Renal cortex interstitium (tissue), 11 donors: Measurements from ENCODE around the gene CACNA2D1. TPM values are rescaled to one million over a fixed set of nuclear protein-coding genes. Genes with fewer than 3 reads are reported as not detected.

ENCODE experiments used
- DNase-seq, 11 donors: peaks; one replicate each; pipeline ENCODE4 v3.0.0-alpha.2; 2013; ENCODE audit warnings: low read depth in 9 of 11, low spot score in 4 of 11; ENCODE audit errors: extremely low read depth in 1 of 11
- polyA plus RNA-seq, 3 donors: library from polyadenylated mRNA; unstranded; fragments of 120-200 nt; gene quantifications; one replicate each; pipeline ENCODE4 v1.2.1, GENCODE V29; 2013; ENCODE audit not compliant: insufficient read length in 3 of 3

Gene CACNA2D1
- polyA plus RNA-seq, 3 donors: 28.2 to 30.7 (median 30.2) TPM

GRCh38 chr7:82210416-82211184, 233.0 kb downstream of the CACNA2D1 start:
- no peak for DNase-seq

GRCh38 chr7:82209179-82209747, 234.3 kb downstream of the CACNA2D1 start:
- DNase-seq: no peak

- DNase-seq: no peak
These were observed 238.9 kb downstream of the CACNA2D1 start for GRCh38 chr7:82204694-82205093.

GRCh38 chr7:82202965-82203364, 240.6 kb downstream of the CACNA2D1 start:
- no peak for DNase-seq

GRCh38 chr7:82202107-82202506, 241.5 kb downstream of the CACNA2D1 start:
- no peak for DNase-seq

GRCh38 chr7:82200601-82201000, 243.0 kb downstream of the CACNA2D1 start:
- no peak for DNase-seq

- DNase-seq: no peak
These were observed 249.4 kb downstream of the CACNA2D1 start for GRCh38 chr7:82194016-82194643.

- no peak for DNase-seq
These were observed 254.9 kb downstream of the CACNA2D1 start for GRCh38 chr7:82188636-82189035.

GRCh38 chr7:82185443-82185842, 258.1 kb downstream of the CACNA2D1 start:
- DNase-seq: no peak

- DNase-seq: no peak
These were observed 259.9 kb downstream of the CACNA2D1 start for GRCh38 chr7:82183634-82184033.

- no peak for DNase-seq
These were observed 264.3 kb downstream of the CACNA2D1 start for GRCh38 chr7:82179311-82179710.

- DNase-seq: no peak
These were observed 268.3 kb downstream of the CACNA2D1 start for GRCh38 chr7:82175319-82175718.

GRCh38 chr7:82173400-82174021, 270.1 kb downstream of the CACNA2D1 start:
- DNase-seq: no peak

GRCh38 chr7:82172881-82173280, 270.7 kb downstream of the CACNA2D1 start:
- DNase-seq: no peak

- DNase-seq: no peak
These were observed 271.6 kb downstream of the CACNA2D1 start for GRCh38 chr7:82172017-82172416.

GRCh38 chr7:82167558-82168314, 275.8 kb downstream of the CACNA2D1 start:
- DNase-seq: no peak

GRCh38 chr7:82166260-82167015, 277.1 kb downstream of the CACNA2D1 start:
- no peak for DNase-seq

GRCh38 chr7:82164813-82165212, 278.8 kb downstream of the CACNA2D1 start:
- DNase-seq: no peak

- DNase-seq: no peak
These were observed 279.2 kb downstream of the CACNA2D1 start for GRCh38 chr7:82164410-82164809.
